Glomerular endothelial cell (primary cell): Measurements from ENCODE around the gene TAS2R31. TPM values are rescaled to one million over a fixed set of nuclear protein-coding genes. Genes with fewer than 3 reads are reported as not detected.
A peak's percentile ranks its signal among the peaks of the same experiment; 100 is the strongest.
"Not testable (repeated sequence)": the region's sequence is repeated elsewhere in the genome, so short reads cannot be mapped to it uniquely, and the experiment has no call there.

Source experiments
- DNase-seq: peaks from one replicate; pipeline ENCODE4 v3.0.0-alpha.2; 2011; ENCODE audit warnings: low read depth, low spot score; ENCODE audit errors: extremely low read depth
- total RNA-seq: library from RNA; depleted of rRNA; stranded (reverse); fragments of >200 nt; gene quantifications from 2 replicates; pipeline ENCODE4 v1.2.3, GENCODE V29; 2015

The TAS2R31 gene
- 0.44 and 2.9 TPM in 2 replicates for total RNA-seq

- DNase-seq = no peak
Observed at GRCh38 chr12:11031307-11031706, at the start of gene TAS2R31. Gene TAS2R31, minus strand, starts transcription at chr12:11031407. Its CDS starts 72 bp downstream, at chr12:11031335.

- no peak for DNase-seq
Observed at GRCh38 chr12:11078246-11078645, 47.0 kb upstream of the TAS2R31 start.

GRCh38 chr12:11075642-11076041 is 44.4 kb upstream of the TAS2R31 start:
- no peak for DNase-seq

- no peak for DNase-seq
Observed at GRCh38 chr12:11071414-11071813, 40.2 kb upstream of the TAS2R31 start.

GRCh38 chr12:11070999-11071398 is 39.8 kb upstream of the TAS2R31 start:
- no peak for DNase-seq

- no peak for DNase-seq
Observed at GRCh38 chr12:11069854-11070365, 38.7 kb upstream of the TAS2R31 start.

GRCh38 chr12:11067514-11067913 is 36.3 kb upstream of the TAS2R31 start:
- no peak for DNase-seq

- not testable (repeated sequence) for DNase-seq
Observed at GRCh38 chr12:11062194-11062593, 31.0 kb upstream of the TAS2R31 start, which contains the start of gene TAS2R46. Gene TAS2R46, minus strand, starts transcription at chr12:11062294. Its CDS starts 0 bp downstream, at chr12:11062294.

- no peak for DNase-seq
Observed at GRCh38 chr12:11059784-11060183, 28.6 kb upstream of the TAS2R31 start.

GRCh38 chr12:11059041-11059440 is 27.8 kb upstream of the TAS2R31 start:
- no peak for DNase-seq

GRCh38 chr12:11055306-11055705 is 24.1 kb upstream of the TAS2R31 start:
- DNase-seq = no peak

GRCh38 chr12:11049806-11050531 is 18.8 kb upstream of the TAS2R31 start:
- not testable (repeated sequence) for DNase-seq

GRCh38 chr12:11041366-11041765 is 10.2 kb upstream of the TAS2R31 start:
- DNase-seq = not testable (repeated sequence)

- no peak for DNase-seq
Observed at GRCh38 chr12:11040162-11040561, 9.0 kb upstream of the TAS2R31 start.

GRCh38 chr12:11039171-11039570 is 8.0 kb upstream of the TAS2R31 start:
- no peak for DNase-seq

- not testable (repeated sequence) for DNase-seq
Observed at GRCh38 chr12:11033959-11034358, 2.8 kb upstream of the TAS2R31 start.

GRCh38 chr12:11026118-11026517 is 5.1 kb downstream of the TAS2R31 start:
- DNase-seq = no peak

GRCh38 chr12:11023387-11023786 is 7.8 kb downstream of the TAS2R31 start:
- no peak for DNase-seq

- DNase-seq = no peak
Observed at GRCh38 chr12:11022520-11022919, 8.7 kb downstream of the TAS2R31 start, which contains the start of gene TAS2R19. Gene TAS2R19, minus strand, starts transcription at chr12:11022620. Its CDS starts 49 bp downstream, at chr12:11022571.

- no peak for DNase-seq
Observed at GRCh38 chr12:11016937-11017336, 14.3 kb downstream of the TAS2R31 start.

GRCh38 chr12:11015775-11016430 is 15.3 kb downstream of the TAS2R31 start:
- DNase-seq = peak; percentile 4

GRCh38 chr12:11014234-11014633 is 17.0 kb downstream of the TAS2R31 start:
- DNase-seq = no peak
